Subcutaneous adipose tissue (tissue), 4 donors: ENCODE results near the gene ADK. TPM values are rescaled to one million over a fixed set of nuclear protein-coding genes. Genes with fewer than 3 reads are reported as not detected.

Experiments used
- CTCF ChIP-seq: fragments of 450-650 bp; IDR thresholded peaks from one replicate; pipeline ENCODE4 v1.5.1; 2016; ENCODE audit warnings: low read depth, mild to moderate bottlenecking, control low read depth, antibody characterized with exemption, moderate library complexity
- total RNA-seq, 4 donors: library from RNA; depleted of rRNA; stranded (reverse); fragments of >200 nt; gene quantifications; one replicate each; pipeline ENCODE4 v1.1.0, GENCODE V29; 2016

The ADK gene
- total RNA-seq, 4 donors from 2014 or later = 21.7 to 52.2 (median 38.8) TPM

GRCh38 chr10:74206746-74207145, 55.7 kb downstream of the ADK start:
- TF ChIP-seq CTCF = no peak

- no peak for TF ChIP-seq CTCF
Observed at GRCh38 chr10:74207691-74208480, 56.9 kb downstream of the ADK start.

- no peak for TF ChIP-seq CTCF
Observed at GRCh38 chr10:74208997-74209396, 58.0 kb downstream of the ADK start.

GRCh38 chr10:74213019-74213418, 62.0 kb downstream of the ADK start:
- no peak for TF ChIP-seq CTCF

GRCh38 chr10:74213571-74214162, 62.6 kb downstream of the ADK start:
- TF ChIP-seq CTCF = no peak

GRCh38 chr10:74223755-74224529, 72.9 kb downstream of the ADK start:
- TF ChIP-seq CTCF = no peak
